CD4-positive, alpha-beta T cell treated with Interferon alpha-2 for 1 hour (primary cell): ENCODE data around the gene PRPF19.

Experiments used
- DNase-seq, 2 donors: peaks; one replicate each; pipeline ENCODE4 v3.0.0-alpha.2; 2020 to 2022

Gene PRPF19

DNA sequence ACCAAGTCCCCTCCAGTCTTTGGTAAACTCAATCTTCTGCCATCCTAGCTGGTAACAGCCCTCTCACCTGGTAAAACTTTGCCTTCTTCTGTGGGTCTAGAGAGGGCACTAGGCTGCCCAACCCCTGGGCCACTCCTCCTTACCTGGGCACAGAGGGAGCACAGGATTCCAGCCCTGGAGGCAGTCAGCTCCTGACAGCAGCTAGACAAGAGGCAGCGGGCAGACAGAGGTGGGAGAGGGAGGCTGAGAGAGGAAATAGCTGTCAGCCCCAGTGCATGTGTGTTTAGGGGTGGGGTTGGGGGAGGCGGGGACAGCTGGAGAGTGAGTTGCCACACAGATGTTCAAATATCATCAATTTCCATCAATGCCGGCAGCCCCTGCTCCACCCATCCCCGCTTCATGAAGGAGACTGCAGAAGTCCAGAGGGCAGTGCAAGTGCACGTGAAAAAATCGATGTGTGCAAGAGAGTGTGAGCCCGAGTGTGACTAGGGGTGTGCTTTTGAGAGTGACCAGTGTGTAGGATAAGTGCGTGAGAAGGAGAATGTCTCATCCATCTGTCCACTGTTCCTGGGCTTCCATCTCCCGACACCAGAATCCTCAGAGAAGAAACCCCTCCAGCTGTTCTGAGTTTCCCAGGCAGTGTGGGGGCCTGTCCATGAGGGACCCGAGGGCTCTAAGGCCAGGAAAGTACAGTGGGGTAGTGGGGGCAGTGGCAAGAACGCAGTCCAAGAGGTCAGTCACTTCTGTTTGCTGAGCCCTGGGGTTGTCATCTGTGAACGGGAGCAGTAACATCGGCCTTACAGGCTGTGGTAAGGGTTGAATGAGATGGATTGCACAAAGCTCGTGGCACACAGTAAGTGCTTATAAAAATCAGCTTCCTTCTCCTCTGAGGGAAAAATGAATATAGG lies 50.4 kb downstream of the PRPF19 start, which contains the start of gene PTGDR2:
Gene PTGDR2 (minus strand): TSS at position 225 of the 908 bp plus-strand sequence. CDS start 2,228 bp downstream, outside the sequence.
- no peak for DNase-seq

GRCh38 chr11:60854847-60855725 lies 51.3 kb downstream of the PRPF19 start:
- DNase-seq: no peak

DNA sequence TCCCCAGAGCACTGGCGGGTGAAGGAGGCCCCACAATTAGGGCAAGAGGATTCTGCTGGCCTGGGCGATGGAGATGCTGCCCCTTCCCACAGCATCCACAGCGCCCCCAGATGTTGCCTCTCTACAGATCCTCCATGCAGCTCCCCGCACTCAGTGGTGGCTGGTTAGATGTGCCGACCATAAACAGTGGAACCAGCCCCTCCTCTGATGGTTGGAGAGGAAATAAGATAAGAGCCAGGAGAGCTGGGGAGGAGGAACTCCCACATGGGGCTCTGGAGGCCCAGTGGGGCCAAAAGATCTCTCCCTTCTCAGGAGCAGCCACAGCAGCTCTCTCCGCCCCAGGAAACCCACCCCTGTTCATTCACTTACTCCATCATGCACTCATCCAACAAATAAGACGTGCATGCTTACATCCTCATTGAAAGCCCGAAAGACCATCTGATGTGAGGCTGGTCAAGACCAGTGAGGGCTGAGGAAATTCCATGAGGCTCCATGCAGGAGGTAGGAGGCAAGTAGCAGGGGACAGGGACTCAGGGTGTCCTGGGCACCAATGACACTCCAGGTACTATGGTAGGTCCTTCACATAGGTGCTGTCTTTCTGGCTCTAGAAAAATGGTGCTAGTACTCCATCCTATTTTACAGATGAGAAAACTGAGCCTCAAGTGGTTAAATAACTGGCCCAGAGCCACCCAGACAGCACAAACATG lies 52.1 kb downstream of the PRPF19 start:
- DNase-seq: no peak

DNA sequence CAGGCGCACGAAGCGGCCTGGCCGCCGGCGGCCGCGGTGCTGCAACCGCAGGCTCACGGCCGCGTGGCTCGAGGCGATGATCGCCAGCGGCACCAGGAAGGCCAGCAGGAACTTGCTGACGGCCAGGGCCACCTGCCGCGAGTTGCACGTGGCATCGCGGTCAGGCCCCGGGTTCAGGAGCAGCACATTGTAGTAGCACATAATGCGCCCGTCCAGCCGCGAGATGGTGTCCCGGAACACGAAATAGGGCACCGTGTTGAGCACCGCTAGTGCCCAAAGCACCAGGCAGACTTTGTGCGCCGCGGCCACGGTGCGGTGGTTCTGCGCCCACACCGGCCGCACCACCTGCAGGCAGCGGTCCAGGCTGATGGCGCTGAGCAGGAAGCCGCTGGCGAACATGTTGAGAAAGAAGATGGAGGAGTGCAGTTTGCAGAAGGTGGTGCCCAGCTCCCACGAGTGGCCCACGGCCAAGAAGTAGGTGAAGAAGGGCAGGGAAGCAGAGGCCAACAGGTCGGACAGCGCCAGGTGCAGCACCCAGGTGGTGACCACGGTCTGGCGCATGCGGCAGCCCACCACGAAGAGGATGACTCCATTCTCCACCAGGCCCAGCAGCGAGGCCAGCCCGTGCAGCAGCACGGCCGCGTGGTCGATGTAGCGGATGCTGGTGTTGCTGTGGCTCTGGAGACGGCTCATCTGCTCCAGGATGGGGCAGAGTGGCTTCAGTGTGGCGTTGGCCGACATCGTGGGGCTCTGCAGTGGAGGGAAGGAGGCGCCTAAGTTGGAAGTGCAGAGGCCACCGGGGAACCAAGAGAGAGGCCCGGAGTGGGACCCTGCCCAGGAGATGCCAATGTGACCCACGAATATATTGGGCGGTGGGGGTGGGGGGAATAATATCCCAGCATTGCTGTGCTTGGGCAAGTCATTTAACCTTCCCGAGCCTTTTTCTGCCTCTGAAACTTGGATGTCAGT lies 53.1 kb downstream of the PRPF19 start:
- no peak for DNase-seq

DNA sequence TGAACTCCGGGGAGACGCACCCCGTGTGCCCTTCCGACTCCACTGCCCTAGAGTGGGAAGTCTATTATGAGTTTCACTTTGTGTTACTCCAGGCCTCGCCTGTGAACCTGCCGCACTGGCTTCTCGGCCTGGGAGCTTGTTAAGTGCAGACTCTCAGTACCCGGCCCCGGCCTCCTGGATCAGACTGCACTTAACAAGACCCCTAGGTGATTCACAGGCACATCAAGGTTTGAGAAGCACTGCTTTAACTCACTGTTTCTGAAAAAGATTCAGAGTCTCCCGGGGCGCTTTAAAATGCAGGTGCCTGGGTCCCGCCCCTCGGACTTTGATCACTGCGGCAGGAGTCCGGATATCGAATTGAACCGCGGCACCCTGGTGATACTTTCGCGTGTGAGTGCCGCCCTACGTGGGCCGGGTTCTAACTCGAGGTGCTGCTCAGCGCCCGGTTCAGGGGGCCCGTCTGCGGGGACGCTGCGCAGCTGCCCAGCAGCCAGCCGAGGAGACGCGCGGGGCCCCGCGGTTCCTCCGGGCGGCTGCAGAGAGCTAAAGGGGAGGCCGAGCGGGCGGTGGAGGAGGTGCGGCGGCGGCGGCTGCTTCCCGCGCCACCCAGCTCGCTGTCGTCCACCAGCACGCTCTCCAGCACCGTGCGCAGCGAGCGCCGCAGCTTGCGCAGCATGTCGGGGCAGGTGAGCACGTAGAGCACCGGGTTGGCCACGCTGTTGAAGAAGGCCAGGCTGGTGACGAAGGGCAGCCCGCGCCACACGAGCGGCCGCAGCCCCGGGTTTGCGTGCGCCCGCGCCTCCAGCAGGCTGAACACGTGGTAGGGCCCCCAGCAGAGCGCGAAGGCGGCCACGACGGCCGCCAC lies 54.0 kb downstream of the PRPF19 start:
- no peak for DNase-seq

DNA sequence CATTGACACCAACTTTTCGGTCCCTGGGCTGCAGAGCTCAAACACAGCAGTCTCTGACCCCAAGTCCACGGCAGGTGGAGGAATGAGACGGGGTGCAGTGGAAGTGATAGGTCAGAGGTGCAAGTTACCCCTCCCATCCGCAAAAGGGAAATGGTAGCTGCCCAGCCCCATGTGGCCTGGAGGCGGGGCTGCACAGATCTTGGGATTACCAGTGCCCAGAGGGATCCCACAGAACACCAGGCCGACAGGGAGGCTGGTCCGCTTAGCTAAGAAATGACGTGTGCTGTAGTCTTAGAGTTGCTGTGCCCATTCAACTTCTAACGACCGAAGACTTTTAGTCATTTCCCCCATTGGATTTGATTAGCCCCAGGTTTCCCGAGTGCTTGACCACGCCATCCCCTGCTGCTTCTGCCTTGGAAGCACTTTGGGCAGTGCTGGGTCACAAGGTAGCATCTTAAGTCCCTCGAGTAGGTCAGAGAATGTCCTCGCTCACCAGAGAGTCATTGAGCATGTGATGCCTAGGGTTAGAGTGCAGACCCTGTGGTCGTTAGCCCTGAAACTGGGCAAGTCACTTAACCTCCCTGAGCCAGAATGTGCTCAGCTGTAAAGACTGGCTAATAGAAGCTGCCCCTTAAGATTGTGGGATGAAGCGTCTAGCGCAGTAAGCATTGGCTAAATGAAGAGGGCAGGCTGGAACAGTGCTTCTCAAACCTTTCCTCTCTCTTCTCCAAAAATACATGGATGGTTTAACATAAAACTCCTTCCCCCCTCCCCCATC lies 54.9 kb downstream of the PRPF19 start:
- DNase-seq: no peak

DNA sequence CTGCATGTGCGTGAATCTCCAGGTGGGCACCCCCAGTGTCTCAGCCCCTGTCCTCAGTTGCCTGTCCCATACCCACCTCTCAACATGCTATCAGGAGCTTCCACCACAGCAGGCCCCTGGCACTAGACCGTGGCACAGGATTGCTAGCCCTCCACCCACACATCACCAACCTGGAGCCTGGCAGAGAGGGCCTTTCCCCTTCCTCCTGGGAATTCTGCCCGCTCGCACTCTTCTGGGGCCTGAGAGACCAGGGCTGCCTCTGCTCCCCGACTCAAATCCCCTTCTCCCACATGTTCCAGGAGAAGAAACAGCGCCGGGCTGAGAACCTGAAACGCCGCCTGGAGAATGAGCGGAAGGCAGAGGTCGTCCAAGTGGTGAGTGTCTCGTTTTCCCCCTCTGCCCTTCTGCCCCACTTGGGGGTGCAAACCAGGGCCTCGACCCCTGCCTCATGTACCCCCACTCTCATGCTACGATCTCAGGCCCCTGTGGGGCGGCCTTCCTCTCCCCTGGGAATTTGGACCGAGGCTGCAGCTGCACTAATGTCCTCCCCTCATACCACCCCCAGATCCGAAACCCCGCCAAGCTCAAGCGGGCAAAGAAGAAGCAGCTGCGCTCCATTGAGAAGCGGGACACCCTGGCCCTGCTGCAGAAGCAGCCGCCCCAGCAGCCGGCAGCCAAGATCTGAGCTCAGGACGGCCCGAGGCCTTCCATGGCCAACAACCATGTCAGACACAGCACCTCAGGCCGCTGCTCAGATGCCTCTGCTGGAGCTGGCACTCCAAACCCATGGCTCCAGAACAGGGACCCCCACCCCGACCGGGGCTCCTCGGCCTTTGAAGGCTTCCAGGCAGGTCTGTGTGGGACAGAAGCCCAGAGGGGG lies 56.5 kb downstream of the PRPF19 start:
- DNase-seq: no peak

DNA sequence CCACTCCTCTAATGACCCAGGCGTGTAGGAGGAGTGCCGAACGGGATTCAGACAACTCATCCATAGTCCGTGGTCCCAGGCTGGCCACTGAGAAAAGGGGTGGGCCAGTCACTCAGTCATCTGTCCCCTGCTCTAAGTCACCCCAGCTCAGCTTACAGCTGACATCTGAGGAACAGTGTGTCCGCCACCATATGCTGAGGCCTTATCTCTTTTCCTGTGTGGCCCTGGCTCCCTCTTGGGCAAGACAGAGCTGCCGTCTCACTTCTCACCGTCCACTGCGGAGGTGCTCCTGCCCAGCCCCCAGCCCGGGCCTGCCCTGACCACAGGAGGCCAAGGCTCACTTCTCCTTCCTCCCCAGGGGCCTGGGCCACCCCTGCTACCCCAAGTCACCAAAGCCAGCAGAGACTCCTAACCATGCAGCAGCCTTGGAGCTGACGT lies 57.7 kb downstream of the PRPF19 start:
- DNase-seq: no peak

DNA sequence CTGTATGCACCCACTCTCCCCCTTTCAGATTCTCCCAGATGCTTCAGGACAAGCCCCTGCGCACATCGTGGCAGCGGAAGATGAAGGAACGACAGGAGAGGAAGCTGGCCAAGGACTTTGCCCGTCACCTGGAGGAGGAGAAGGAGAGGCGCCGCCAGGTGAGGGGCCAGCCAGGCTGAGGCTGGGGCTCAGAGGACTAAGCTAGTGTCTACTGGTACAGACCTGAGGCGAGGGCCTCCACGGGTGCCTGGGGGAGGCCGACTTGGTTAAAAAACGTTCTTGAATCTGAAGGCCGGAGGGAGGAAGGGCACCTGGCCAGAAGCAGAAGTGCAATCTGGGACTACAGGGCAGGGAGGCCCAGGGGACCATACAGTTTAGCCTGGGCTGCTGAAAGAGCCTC lies 58.5 kb downstream of the PRPF19 start:
- no peak for DNase-seq

GRCh38 chr11:60847281-60847680 lies 59.1 kb downstream of the PRPF19 start:
- no peak for DNase-seq

- no peak for DNase-seq
Observed at GRCh38 chr11:60845338-60845737, 61.0 kb downstream of the PRPF19 start.

DNA sequence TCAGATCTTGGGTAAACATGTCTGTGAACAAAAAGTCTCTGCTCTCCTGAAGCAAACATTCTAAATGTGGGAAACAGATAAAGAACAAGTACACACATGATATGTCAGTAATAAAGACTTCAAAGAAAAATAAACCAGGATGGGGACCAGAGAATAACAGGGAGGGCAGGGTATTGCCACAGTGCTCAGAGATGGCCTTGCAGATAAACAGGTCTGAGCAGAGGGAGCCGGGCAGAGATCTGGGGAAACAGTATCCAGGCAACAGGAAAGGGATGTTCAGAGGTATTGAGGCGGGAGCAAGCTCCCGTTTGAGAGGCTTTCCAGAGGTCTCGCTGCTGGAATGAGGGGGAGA lies 61.5 kb downstream of the PRPF19 start:
- no peak for DNase-seq

DNA sequence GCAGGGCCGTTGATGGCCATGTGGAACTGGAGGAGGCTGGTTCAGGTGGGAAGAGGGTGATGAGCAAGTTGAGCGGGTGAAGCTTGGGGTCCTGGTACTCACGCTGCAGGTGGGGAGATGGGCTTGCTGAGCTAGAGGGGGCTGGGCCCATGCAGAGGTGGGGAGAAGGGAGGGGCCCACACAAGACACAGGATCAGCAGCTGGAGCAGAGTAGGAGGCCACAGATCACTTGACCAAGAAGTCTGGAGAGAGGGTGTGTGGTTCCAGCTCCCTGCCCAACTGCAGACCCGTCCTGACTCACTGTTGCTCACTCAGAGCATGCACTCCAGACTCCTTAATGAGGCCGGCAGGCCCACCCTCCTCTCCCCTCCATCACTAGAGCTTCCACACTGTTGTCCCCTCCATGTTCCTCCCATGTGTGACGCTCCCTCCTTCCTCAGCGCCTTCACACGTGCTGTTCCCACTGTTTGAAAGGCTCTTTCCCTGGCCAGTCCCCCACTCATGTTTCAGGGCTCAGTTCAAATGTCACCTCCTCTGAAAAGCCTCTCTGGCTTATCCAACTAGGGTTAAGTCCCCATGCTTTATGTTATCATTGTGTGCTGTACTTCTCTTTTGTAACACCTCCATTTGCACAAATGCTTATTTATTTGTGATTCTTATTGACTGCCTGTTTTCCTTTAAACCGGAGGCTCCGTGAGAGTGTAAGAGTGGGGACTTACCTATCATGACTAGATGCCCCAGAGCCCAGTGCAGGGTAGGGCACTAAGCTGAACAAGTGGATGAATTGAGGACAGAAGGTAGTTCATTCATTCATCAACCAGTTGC lies 62.1 kb downstream of the PRPF19 start:
- no peak for DNase-seq

- DNase-seq: no peak
Observed at GRCh38 chr11:60842668-60843600, 63.5 kb downstream of the PRPF19 start.

- DNase-seq: peak; percentile 97 to 98
Observed at GRCh38 chr11:60841797-60842667, 64.4 kb downstream of the PRPF19 start, which contains the start of gene CCDC86. Gene CCDC86, plus strand, starts transcription at chr11:60842113. Its CDS starts 12 bp downstream, at chr11:60842125.
